K562 treated with DMSO at 1 percent for 24 hours (cell line): ENCODE results near the gene ENOPH1. TPM values are rescaled to one million over a fixed set of nuclear protein-coding genes. Genes with fewer than 3 reads are reported as not detected.

ENCODE experiments used
- total RNA-seq: library from RNA; unstranded; fragments of 300-600 nt; gene quantifications from 2 replicates; pipeline ENCODE4 v1.2.3, GENCODE V29; 2022; ENCODE audit warnings: low read depth; ENCODE audit not compliant: insufficient read depth

ENOPH1 gene
- total RNA-seq, result 29.0 TPM in 2 replicates

GRCh38 chr4:82430193-82430963 lies at the start of gene ENOPH1, which contains the start of gene HNRNPDL:
TSS of gene ENOPH1 (plus strand) at chr4:82430590. CDS start at chr4:82430830, 240 bp downstream.
TSS of gene HNRNPDL (minus strand) at chr4:82430462. CDS start at chr4:82429690, 772 bp downstream.

Other genes with a start within 250 kb of the ENOPH1 start
- gene HNRNPD, start 56.6 kb upstream of the ENOPH1 start, total RNA-seq, result 112 and 133 TPM in 2 replicates
- 46.3 and 48.1 TPM in 2 replicates for gene HNRNPDL, start 128 bp upstream of the ENOPH1 start, total RNA-seq
- not detected in 2 replicates for gene TMEM150C, start 131.4 kb downstream of the ENOPH1 start, total RNA-seq